SK-N-MC (cell line): ENCODE data around the gene PFN3.

Source experiments
- EZH2 ChIP-seq: fragments of 200-600 bp; sonication (generic); IDR thresholded peaks from one replicate; pipeline ENCODE4 v1.6.1; 2017; ENCODE audit warnings: antibody characterized with exemption
- POLR2AphosphoS5 ChIP-seq: IDR thresholded peaks from 2 replicates; pipeline ENCODE4 v1.6.1; 2012; ENCODE audit warnings: mild to moderate bottlenecking, low read depth, low read length, borderline replicate concordance

GRCh38 chr5:177435847-177436536 is 35.5 kb upstream of the PFN3 start:
- TF ChIP-seq EZH2 (no peak), POLR2AphosphoS5 (no peak)
